HG03558 (cell line): Measurements from ENCODE around the gene TREX2.

Experiments used
- ATAC-seq: cut with Tn5 transposase; IDR thresholded peaks from one replicate; pipeline ENCODE4 v1.9.1; 2021; ENCODE audit warnings: moderate number of reproducible peaks; ENCODE audit not compliant: unreplicated experiment; ENCODE audit errors: extremely low read depth

Gene TREX2

GRCh38 chrX:153440556-153441135 is 5.2 kb downstream of the TREX2 start:
- no peak for ATAC-seq

GRCh38 chrX:153439977-153440376 is 5.9 kb downstream of the TREX2 start:
- ATAC-seq = no peak

GRCh38 chrX:153438532-153438931 is 7.3 kb downstream of the TREX2 start:
- ATAC-seq = no peak

- no peak for ATAC-seq
Observed at GRCh38 chrX:153435845-153436244, 10.0 kb downstream of the TREX2 start.

GRCh38 chrX:153434801-153435200 is 11.1 kb downstream of the TREX2 start:
- ATAC-seq = no peak

GRCh38 chrX:153433781-153434285 is 12.0 kb downstream of the TREX2 start:
- no peak for ATAC-seq

- no peak for ATAC-seq
Observed at GRCh38 chrX:153433161-153433680, 12.6 kb downstream of the TREX2 start.

- ATAC-seq = no peak
Observed at GRCh38 chrX:153430796-153431195, 15.1 kb downstream of the TREX2 start.

GRCh38 chrX:153426204-153426603 is 19.7 kb downstream of the TREX2 start:
- no peak for ATAC-seq

- no peak for ATAC-seq
Observed at GRCh38 chrX:153423652-153424051, 22.2 kb downstream of the TREX2 start.

GRCh38 chrX:153421856-153422255 is 24.0 kb downstream of the TREX2 start:
- no peak for ATAC-seq

- ATAC-seq = no peak
Observed at GRCh38 chrX:153420851-153421599, 24.8 kb downstream of the TREX2 start.

- no peak for ATAC-seq
Observed at GRCh38 chrX:153417637-153418036, 28.2 kb downstream of the TREX2 start.

GRCh38 chrX:153416781-153417450 is 28.9 kb downstream of the TREX2 start:
- ATAC-seq = no peak

- no peak for ATAC-seq
Observed at GRCh38 chrX:153414856-153415510, 30.9 kb downstream of the TREX2 start.

- no peak for ATAC-seq
Observed at GRCh38 chrX:153413731-153414130, 32.1 kb downstream of the TREX2 start.

- ATAC-seq = no peak
Observed at GRCh38 chrX:153412746-153413720, 32.8 kb downstream of the TREX2 start.

- no peak for ATAC-seq
Observed at GRCh38 chrX:153411988-153412574, 33.8 kb downstream of the TREX2 start.
